Measurements from ENCODE around the gene SRSF4. TPM values are rescaled to one million over a fixed set of nuclear protein-coding genes. Genes with fewer than 3 reads are reported as not detected.

Gene SRSF4
- total and polyA plus RNA-seq, 10 of the 15 experiments (the other 5 are each of a cell fraction or from before 2014, with no cell fraction given): 17.2 to 107 (median 78.6) TPM

GRCh38 chr1:29120367-29120766 is 61.3 kb downstream of the SRSF4 start:
- Histone ChIP-seq H3K4me2 (ENCODE audit: control insufficient read depth, insufficient read depth) (no peak overlapping the region), H3K27ac (ENCODE audit: control insufficient read depth, insufficient read depth) (no peak overlapping the region), H3K4me3 (no peak overlapping the region), H4K20me1 (ENCODE audit: control insufficient read depth, insufficient read depth) (no peaks in the 10 kb centered on the region; the same call in 1 of the 2 replicates), H3K79me2 (ENCODE audit: control insufficient read depth, insufficient read depth, low read length) (no peaks in the 10 kb centered on the region), H3K9me3 (replicated peaks; ENCODE audit: control insufficient read depth, insufficient read depth, low read length) (no peaks in the 10 kb centered on the region), H3K27me3 (replicated peaks in 1 of 2; ENCODE audit: control insufficient read depth in 2 of 2, insufficient read depth in 2 of 2, low read length in 1 of 2) (peaks cover 4 to 16% of the 10 kb centered on the region in 2 experiments; a peak in 3 of 4 replicates), H3K9ac (ENCODE audit: control insufficient read depth, insufficient read depth, low read length) (no peak overlapping the region), H2AFZ (ENCODE audit: control insufficient read depth, low read depth, low read length) (no peak overlapping the region), H3K4me1 (ENCODE audit: control insufficient read depth, insufficient read depth, low read length) (no peaks in the 10 kb centered on the region), H3K36me3 (ENCODE audit: control insufficient read depth in 2 of 2, insufficient read depth in 2 of 2, low read length in 1 of 2) (peaks cover 3 to 5% of the 10 kb centered on the region in 2 experiments; a peak in 3 of 4 replicates)
- no peak for FAIRE-seq
- no peak for ATAC-seq
- no TSS peak for BruUV-seq (replicated peaks)
- ChIA-PET RAD21 (ENCODE audit: unreplicated experiment) (no interaction called here), CTCF (interaction anchor here (0.7 to 1.1 kb wide), 3 partner anchors 88 to 246 kb away, joined by 3 to 6 read pairs (median 3); no protein-coding TSS in a partner anchor), SMC1A (ENCODE audit: uncharacterized antibody, unreplicated experiment) (no interaction called here), POLR2A (no interaction called here)
- intact Hi-C loops (cut with micrococcal nuclease; ENCODE audit: unreplicated experiment) (loop anchor here (5.0 kb wide), 1 partner anchor 82 kb away; no protein-coding TSS in a partner anchor), in situ Hi-C loops (cut with MboI) (no loop called here)
- no peak for DNase-seq (ENCODE audit: low read depth, low spot score)
- 77% methylated on average over 6 of the region's 6 CpGs for WGBS (ENCODE audit: insufficient coverage, insufficient replicate concordance, low lambda C conversion rate, missing lambda C conversion rate)
- TF ChIP-seq NFYB (IDR thresholded peaks at IDR 0.05; ENCODE audit: insufficient read depth, low read depth, low read length) (no peak), POLR2A (IDR thresholded peaks at IDR 0.05; ENCODE audit: low read depth, low read length) (no peak), CHD4 (IDR thresholded peaks at IDR 0.05) (no peak), NFIC (IDR thresholded peaks at IDR 0.05; ENCODE audit: low read depth, low read length) (no peak), WRNIP1 (IDR thresholded peaks at IDR 0.05; ENCODE audit: borderline replicate concordance, low read depth, low read length) (no peak), PAX5 (IDR thresholded peaks at IDR 0.05; ENCODE audit: borderline replicate concordance, low read depth, low read length) (no peak), KDM1A (IDR thresholded peaks at IDR 0.05; ENCODE audit: borderline replicate concordance) (no peak), MEF2A (IDR thresholded peaks at IDR 0.05; ENCODE audit: insufficient read depth, low read depth, low read length) (no peak), SREBF1 (IDR thresholded peaks at IDR 0.05; ENCODE audit: low read length) (no peak), CBX5 (IDR thresholded peaks at IDR 0.05; ENCODE audit: low read depth) (no peak)
- TF ChIP-seq, protein P1, sequence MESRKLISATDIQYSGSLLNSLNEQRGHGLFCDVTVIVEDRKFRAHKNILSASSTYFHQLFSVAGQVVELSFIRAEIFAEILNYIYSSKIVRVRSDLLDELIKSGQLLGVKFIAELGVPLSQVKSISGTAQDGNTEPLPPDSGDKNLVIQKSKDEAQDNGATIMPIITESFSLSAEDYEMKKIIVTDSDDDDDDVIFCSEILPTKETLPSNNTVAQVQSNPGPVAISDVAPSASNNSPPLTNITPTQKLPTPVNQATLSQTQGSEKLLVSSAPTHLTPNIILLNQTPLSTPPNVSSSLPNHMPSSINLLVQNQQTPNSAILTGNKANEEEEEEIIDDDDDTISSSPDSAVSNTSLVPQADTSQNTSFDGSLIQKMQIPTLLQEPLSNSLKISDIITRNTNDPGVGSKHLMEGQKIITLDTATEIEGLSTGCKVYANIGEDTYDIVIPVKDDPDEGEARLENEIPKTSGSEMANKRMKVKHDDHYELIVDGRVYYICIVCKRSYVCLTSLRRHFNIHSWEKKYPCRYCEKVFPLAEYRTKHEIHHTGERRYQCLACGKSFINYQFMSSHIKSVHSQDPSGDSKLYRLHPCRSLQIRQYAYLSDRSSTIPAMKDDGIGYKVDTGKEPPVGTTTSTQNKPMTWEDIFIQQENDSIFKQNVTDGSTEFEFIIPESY (IDR thresholded peaks at IDR 0.05): no peak
- TF ChIP-seq, protein P2, sequence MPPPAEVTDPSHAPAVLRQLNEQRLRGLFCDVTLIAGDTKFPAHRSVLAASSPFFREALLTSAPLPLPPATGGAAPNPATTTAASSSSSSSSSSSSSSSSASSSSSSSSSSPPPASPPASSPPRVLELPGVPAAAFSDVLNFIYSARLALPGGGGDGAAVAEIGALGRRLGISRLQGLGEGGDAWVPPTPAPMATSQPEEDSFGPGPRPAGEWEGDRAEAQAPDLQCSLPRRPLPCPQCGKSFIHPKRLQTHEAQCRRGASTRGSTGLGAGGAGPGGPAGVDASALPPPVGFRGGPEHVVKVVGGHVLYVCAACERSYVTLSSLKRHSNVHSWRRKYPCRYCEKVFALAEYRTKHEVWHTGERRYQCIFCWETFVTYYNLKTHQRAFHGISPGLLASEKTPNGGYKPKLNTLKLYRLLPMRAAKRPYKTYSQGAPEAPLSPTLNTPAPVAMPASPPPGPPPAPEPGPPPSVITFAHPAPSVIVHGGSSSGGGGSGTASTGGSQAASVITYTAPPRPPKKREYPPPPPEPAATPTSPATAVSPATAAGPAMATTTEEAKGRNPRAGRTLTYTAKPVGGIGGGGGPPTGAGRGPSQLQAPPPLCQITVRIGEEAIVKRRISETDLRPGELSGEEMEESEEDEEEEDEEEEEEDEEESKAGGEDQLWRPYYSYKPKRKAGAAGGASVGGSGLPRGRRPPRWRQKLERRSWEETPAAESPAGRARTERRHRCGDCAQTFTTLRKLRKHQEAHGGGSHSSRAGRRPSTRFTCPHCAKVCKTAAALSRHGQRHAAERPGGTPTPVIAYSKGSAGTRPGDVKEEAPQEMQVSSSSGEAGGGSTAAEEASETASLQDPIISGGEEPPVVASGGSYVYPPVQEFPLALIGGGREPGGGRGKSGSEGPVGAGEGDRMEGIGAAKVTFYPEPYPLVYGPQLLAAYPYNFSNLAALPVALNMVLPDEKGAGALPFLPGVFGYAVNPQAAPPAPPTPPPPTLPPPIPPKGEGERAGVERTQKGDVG (CRISPR knock-in tag; IDR thresholded peaks at IDR 0.05): no peak

All from GM12878 (cell line).